Effector memory CD8-positive, alpha-beta T cell (primary cell): ENCODE measurements around the gene SLC40A1.

Experiments used
- ATAC-seq: fragments of 150-1000 bp; cut with Tn5 transposase; replicated peaks from 2 replicates; pipeline ENCODE4 v1.10.0; 2021; ENCODE audit warnings: mild to moderate bottlenecking, moderate library complexity
- DNase-seq, 3 experiments: peaks; one replicate each; pipeline ENCODE4 v3.0.0; 2021
- H3K27ac Mint-ChIP-seq, 2 donors: one replicate each; pipeline ENCODE4 v1.8.0; 2022; ENCODE audit warnings: mild to moderate bottlenecking in 2 of 2, mixed read lengths in 2 of 2, moderate library complexity in 2 of 2
- H3K27me3 Mint-ChIP-seq, 2 donors: one replicate each; pipeline ENCODE4 v1.8.0; 2022; ENCODE audit warnings: mixed read lengths in 2 of 2
- H3K36me3 Mint-ChIP-seq: one replicate; pipeline ENCODE4 v1.8.0; 2022; ENCODE audit warnings: mild to moderate bottlenecking, moderate library complexity, mixed read lengths; ENCODE audit not compliant: insufficient read depth
- H3K4me1 Mint-ChIP-seq, 2 donors: one replicate each; pipeline ENCODE4 v1.8.0; 2022; ENCODE audit warnings: low read depth in 2 of 2, mixed read lengths in 2 of 2
- H3K4me3 Mint-ChIP-seq, 2 donors: one replicate each; pipeline ENCODE4 v1.8.0; 2022; ENCODE audit warnings: mild to moderate bottlenecking in 2 of 2, mixed read lengths in 2 of 2, moderate library complexity in 2 of 2
- H3K9me3 Mint-ChIP-seq, 2 donors: one replicate each; pipeline ENCODE4 v1.8.0; 2022; ENCODE audit warnings: mixed read lengths in 2 of 2

The SLC40A1 gene

DNA sequence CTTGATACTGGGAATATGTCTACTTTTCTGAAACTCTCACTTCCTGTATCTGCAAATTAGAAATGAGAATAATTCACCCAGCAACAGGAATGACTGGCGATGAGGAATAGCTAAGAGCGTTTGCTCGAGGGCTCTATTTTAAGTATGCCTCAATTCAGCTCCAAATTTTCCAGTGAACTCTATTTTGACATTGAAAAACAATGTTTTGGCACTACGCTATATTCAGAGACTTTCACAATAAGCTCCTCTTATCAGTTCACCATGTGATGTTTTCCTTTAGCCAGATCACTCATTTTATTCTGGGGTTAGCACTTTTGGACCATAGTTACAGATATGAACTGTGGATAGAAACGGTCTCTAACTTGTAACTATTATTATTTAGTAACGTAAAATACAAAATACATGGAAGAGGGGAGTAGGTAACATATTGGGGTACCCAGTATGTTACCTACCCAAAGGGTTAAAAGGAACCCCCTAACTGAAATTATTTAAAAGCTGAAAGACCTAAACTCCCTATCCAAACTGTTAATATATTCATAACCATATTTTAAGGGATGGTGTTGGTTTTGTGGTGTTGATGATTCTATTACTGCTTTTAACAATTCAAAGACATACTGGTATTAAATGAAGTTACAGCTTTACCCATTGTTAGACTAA lies 28.1 kb downstream of the SLC40A1 start:
- no peaks in the 10 kb centered on the region for H3K36me3 Mint-ChIP-seq
- H3K27ac Mint-ChIP-seq: no peak overlapping the region
- H3K9me3 Mint-ChIP-seq: no peaks in the 10 kb centered on the region
- H3K27me3 Mint-ChIP-seq: peaks cover 6 to 10% of the 10 kb centered on the region in 2 donors
- no peak overlapping the region for H3K4me3 Mint-ChIP-seq
- ATAC-seq: no peak
- DNase-seq: no peak
- H3K4me1 Mint-ChIP-seq: no peaks in the 10 kb centered on the region

DNA sequence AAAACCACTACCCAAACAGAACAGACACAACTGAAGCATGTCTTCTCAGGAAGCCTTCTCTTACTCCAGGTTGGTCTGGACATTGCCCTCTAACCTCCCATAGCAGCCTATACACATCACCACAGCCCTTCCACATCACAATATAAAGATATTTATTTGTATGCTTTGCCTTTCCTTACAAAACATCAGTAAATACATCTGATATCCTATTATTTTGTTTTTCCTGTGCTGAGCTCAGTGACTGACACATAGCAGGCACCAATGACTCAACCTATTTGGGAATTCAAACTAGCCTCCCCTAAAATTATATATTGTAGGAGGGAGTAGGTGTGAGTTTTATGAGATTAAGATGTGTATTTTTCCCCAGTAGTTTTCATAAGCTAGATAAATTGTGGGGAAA lies 28.8 kb downstream of the SLC40A1 start:
- ATAC-seq (no peak), DNase-seq (no peak)
- Mint-ChIP-seq H3K4me3 (no peak overlapping the region), H3K27ac (no peak overlapping the region), H3K9me3 (no peaks in the 10 kb centered on the region), H3K27me3 (peaks cover 6 to 11% of the 10 kb centered on the region in 2 donors), H3K36me3 (no peaks in the 10 kb centered on the region), H3K4me1 (no peaks in the 10 kb centered on the region)

DNA sequence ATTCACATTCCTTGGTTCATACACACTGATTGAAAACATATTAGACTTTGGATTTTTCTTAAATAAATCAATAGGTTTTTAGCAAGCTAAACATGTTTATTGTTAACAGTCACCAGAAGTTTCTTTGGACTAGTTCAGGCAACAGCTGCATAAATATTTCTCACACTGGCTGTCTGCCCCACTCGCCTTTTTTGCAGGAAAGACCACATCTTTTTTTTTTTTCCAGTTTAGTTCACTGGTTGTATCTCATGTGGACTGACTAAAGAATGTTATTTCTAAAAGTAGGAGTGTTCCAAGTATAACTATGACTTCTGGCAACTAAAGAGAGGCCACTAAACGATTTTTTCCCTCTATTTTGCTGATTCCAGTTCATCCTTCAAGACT lies 31.1 kb downstream of the SLC40A1 start:
- no peak for ATAC-seq
- H3K4me1 Mint-ChIP-seq: no peaks in the 10 kb centered on the region
- H3K4me3 Mint-ChIP-seq: no peak overlapping the region
- no peaks in the 10 kb centered on the region for H3K36me3 Mint-ChIP-seq
- H3K27me3 Mint-ChIP-seq: peaks cover 19 to 21% of the 10 kb centered on the region in 2 donors
- DNase-seq: no peak
- H3K27ac Mint-ChIP-seq: no peak overlapping the region
- H3K9me3 Mint-ChIP-seq: no peaks in the 10 kb centered on the region

DNA sequence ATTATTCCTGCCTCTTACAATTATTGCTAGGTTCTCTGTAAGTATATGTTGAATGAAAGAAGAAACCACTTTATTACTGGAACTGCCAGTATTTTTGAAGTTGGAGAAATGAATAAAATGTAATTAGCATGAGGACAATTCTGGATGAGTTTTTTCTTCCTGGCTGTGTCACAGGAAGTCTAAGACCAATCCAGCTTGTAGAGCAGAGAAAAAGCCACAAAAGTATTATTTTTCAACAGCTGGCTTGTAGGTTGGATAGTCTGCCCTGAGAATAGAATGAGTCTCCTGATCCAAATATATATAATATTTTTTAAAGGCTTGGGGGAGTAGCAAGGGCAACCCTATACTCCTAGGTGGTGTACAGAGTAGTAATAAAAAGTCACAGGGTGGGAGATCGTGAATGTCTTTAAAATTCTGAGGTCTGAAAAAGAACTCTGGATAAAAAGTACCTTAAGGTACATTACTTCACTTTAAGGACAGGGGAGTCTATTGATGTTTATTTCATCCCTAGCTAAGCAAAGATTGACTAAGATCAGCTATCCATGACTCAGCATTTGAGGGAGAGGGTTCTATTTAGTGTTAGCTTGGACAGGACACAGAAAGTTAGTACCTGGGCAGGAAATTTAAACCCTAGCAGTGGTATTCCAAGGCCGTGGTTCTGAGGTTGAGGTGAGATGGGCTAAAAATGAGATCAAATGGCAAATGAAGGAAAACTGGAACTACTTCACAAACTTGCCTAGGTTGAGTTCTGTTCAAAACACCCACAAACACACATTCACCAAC lies 31.7 kb downstream of the SLC40A1 start:
- no peak for DNase-seq
- Mint-ChIP-seq H3K4me1 (no peaks in the 10 kb centered on the region), H3K27ac (no peak overlapping the region), H3K36me3 (no peaks in the 10 kb centered on the region), H3K4me3 (no peak overlapping the region), H3K9me3 (no peaks in the 10 kb centered on the region), H3K27me3 (peaks cover 19 to 21% of the 10 kb centered on the region in 2 donors)
- ATAC-seq: no peak

DNA sequence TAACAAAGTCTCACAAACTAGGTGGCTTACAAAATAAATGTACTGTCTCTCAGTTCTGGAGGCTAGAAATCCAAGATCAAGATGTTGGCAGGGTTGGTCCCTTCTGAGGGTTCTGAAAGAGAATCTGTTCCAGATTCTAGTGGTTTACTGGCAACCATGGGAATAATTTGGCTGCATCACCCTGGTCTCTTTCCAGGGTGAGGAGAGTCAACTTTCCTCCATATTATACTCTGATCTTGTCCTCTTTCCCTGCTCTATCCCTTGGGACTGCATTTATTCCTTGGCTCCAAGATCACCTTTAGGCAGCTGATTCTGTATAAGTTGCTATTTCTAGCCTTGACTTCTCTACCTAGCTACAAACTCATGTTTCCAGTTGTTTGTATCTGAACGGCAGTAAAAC lies 35.2 kb downstream of the SLC40A1 start:
- Mint-ChIP-seq H3K27me3 (peaks cover 27 to 35% of the 10 kb centered on the region in 2 donors), H3K36me3 (no peaks in the 10 kb centered on the region), H3K4me3 (no peak overlapping the region), H3K4me1 (no peaks in the 10 kb centered on the region), H3K27ac (no peak overlapping the region), H3K9me3 (no peaks in the 10 kb centered on the region)
- ATAC-seq: no peak
- DNase-seq: no peak

DNA sequence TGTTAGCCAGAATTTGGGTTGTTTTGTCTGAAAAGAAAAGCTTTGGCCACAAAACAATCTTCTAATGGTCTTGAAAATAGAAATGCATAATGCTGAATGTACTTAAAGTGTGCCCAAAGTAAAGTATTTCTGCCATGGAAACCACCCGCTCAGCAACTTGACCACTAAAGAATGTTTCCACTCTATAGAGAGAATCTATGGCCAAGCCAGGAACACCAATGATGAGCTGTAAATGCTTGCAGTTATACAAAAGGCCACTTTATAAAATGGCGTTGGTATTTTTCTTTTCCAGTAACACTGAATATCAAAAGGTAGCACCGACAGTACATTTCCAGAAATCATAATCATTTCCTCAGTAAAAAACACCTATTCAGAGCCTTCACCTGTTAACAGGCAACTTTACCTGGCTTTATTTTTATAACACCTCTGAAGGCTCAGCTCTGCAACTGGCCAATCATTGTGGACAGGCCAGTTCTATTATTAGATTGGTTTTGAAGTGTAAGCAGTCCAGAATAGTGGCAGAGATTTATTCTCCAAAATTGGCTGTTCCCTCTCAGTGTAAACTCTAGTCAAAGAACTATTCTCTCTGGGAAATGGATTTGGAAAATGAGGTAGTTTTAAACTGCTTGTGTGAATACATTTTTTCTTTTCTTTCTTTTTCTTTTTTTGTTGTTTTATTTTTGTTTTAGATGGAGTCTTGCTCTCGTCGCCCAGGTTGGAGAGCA lies 36.1 kb downstream of the SLC40A1 start:
- Mint-ChIP-seq H3K4me3 (no peak overlapping the region), H3K36me3 (no peaks in the 10 kb centered on the region), H3K27ac (no peak overlapping the region), H3K9me3 (no peaks in the 10 kb centered on the region), H3K27me3 (peaks cover 27 to 35% of the 10 kb centered on the region in 2 donors), H3K4me1 (no peaks in the 10 kb centered on the region)
- DNase-seq (no peak), ATAC-seq (no peak)

DNA sequence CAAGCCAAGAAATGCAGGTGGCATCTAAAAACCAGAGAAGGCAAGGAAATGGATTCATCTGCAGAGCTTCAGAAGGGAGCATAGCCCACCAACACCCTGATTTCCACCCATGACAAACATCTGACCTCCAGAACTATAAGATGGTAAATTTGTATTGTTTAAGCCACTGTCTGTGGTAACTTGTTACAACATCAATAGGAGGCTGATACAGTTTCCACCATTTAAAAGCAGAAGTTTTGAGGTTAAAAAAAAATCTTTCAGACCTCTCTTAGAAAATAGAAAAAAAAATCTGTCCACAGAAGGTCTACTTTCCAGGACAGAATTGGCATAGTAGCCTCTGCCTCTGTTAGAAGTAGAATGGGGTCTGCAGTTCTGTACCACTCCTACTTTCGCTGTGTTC lies 37.2 kb downstream of the SLC40A1 start:
- no peaks in the 10 kb centered on the region for H3K9me3 Mint-ChIP-seq
- H3K27ac Mint-ChIP-seq: no peak overlapping the region
- DNase-seq: no peak
- no peak overlapping the region for H3K4me3 Mint-ChIP-seq
- no peak for ATAC-seq
- H3K27me3 Mint-ChIP-seq: peaks cover 29 to 35% of the 10 kb centered on the region in 2 donors
- no peaks in the 10 kb centered on the region for H3K4me1 Mint-ChIP-seq
- H3K36me3 Mint-ChIP-seq: no peaks in the 10 kb centered on the region

DNA sequence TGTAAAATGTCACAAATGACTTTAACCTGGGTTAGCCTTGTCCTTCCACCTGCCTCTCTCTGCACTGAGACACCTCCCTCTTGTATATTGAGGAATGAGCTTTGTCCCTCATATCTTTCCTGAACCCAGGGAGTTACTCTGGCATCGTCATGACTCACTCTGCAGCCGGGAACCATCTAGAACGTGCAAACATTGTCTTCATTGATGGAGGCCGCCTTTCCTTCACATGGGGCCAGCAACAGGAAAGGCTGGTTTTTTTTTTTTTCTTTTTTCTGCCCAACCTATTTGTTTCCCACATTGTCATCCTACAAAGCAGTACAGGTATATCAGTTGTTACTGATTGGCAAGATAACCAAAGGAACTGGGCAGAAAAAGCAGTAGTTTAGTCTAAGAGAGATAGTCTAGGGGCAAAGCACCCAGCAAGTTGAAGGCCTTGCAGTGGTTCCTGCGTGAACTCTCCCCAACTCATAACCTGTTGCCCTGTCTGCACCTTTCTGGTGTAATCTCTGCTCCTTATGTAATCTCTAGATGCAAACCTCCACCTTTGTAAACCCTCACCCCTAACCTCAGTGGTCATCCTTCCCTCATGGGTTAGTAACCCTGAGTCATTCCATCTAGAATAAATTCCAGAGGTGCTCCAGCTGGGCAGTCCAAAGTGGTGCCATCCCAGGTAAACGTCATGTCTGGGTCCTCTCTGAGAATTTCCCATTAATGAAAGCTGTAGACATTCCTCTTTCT lies 38.3 kb downstream of the SLC40A1 start:
- no peak overlapping the region for H3K4me3 Mint-ChIP-seq
- no peaks in the 10 kb centered on the region for H3K9me3 Mint-ChIP-seq
- H3K36me3 Mint-ChIP-seq: no peaks in the 10 kb centered on the region
- H3K4me1 Mint-ChIP-seq: no peaks in the 10 kb centered on the region
- peaks cover 38 to 42% of the 10 kb centered on the region in 2 donors for H3K27me3 Mint-ChIP-seq
- H3K27ac Mint-ChIP-seq: no peak overlapping the region
- no peak for DNase-seq
- ATAC-seq: no peak

DNA sequence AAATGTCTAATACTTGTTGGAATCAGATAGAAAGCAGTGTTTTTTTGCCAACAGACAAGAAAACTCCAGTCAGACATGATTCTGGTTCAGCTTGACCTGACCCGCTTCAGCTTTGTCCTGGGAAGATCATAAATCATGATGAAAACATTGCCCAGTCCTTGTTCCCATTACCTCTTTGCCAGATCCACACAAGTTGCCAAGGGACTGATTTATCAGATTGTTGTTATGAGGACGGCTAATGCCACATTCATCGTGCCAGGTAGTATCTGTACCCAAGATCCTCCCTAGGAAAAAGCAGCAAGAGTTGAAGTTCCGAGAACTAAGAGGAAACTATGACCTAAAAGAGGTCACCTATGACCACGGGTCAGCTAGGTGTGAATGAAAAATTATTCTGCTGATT lies 39.0 kb downstream of the SLC40A1 start:
- DNase-seq (no peak), ATAC-seq (no peak)
- H3K27me3 Mint-ChIP-seq: peaks cover 37 to 46% of the 10 kb centered on the region in 2 donors
- no peaks in the 10 kb centered on the region for H3K36me3 Mint-ChIP-seq
- no peak overlapping the region for H3K4me3 Mint-ChIP-seq
- no peaks in the 10 kb centered on the region for H3K4me1 Mint-ChIP-seq
- no peak overlapping the region for H3K27ac Mint-ChIP-seq
- no peaks in the 10 kb centered on the region for H3K9me3 Mint-ChIP-seq

DNA sequence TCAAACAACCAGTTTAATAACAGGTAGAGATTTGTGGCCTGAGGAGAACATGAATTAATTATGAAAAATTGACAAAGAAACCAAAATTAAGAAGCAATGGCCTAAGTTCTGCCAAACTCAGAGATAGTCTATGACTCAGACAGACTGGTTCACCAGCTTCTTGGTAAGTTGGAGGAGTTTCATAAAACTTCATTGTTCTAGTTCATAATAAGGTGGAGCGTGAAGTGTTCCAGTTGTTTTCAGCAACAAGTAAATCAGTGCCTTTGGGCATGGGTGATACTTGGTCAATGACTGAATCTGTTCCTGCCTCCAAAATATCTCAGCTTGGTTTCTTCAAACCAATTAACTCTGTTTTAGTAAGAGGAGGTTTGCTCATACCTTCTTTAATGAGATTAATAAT lies 40.0 kb downstream of the SLC40A1 start:
- ATAC-seq (no peak), DNase-seq (no peak)
- Mint-ChIP-seq H3K4me1 (no peaks in the 10 kb centered on the region), H3K36me3 (no peaks in the 10 kb centered on the region), H3K4me3 (no peak overlapping the region), H3K27me3 (peaks cover 33 to 46% of the 10 kb centered on the region in 2 donors), H3K27ac (no peak overlapping the region), H3K9me3 (no peaks in the 10 kb centered on the region)

DNA sequence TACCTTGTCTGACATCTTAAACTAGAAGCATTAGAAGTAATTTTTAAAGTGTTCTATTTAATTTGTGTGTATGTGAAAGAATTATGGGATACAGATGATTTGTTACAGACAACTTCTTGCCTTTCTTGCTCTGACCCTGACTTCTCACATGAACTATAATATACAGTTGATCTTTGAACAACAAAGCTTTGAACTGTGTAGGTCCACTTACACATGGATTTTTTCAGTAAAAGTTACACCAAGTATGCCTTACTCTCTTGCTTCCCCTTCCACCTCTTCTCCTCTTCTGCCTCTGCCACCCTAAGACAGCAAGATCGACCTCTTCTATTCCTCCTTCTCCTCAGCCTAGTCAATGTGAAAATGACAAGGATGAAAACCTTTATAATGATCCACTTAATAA lies 42.2 kb downstream of the SLC40A1 start:
- no peak overlapping the region for H3K4me3 Mint-ChIP-seq
- H3K4me1 Mint-ChIP-seq: no peaks in the 10 kb centered on the region
- no peaks in the 10 kb centered on the region for H3K36me3 Mint-ChIP-seq
- no peak overlapping the region for H3K27ac Mint-ChIP-seq
- H3K9me3 Mint-ChIP-seq: no peaks in the 10 kb centered on the region
- DNase-seq: no peak
- peaks cover 29 to 48% of the 10 kb centered on the region in 2 donors for H3K27me3 Mint-ChIP-seq
- ATAC-seq: no peak

DNA sequence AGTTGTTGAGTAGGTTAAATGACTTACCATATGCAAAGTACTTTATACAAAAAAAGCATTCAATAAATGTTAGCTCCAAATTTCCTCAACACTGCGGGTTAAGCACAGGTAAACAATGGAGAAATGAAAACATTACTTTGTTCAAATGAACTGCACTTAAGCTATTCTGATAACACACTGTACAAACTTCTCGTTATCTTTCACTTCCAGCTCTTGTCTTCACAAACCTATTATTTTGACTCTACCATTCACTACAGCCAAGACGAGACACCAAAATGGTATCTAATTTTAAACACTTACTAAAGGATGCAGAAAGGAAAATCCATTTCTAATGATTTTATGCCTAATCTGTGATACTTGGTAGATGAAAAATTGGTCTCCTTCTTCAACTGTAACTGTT lies 43.8 kb downstream of the SLC40A1 start:
- no peak overlapping the region for H3K27ac Mint-ChIP-seq

More for the DNA sequence above, 43.8 kb downstream of the SLC40A1 start:
- peaks cover 22 to 34% of the 10 kb centered on the region in 2 donors for H3K27me3 Mint-ChIP-seq
- DNase-seq (no peak), ATAC-seq (no peak)
- H3K4me1 Mint-ChIP-seq: no peaks in the 10 kb centered on the region
- no peaks in the 10 kb centered on the region for H3K9me3 Mint-ChIP-seq
- H3K36me3 Mint-ChIP-seq: no peaks in the 10 kb centered on the region
- no peak overlapping the region for H3K4me3 Mint-ChIP-seq
